NCI-H187 (cell line): Measurements from ENCODE around the gene GRIK1.

Experiments used
- DNase-seq, 2 experiments: peaks; one replicate each; lab custom pipeline; 2025; lab: John Stamatoyannopoulos, UW

Gene GRIK1

GRCh38 chr21:29529139-29529538 is 410.7 kb downstream of the GRIK1 start:
- no peak for DNase-seq

- no peak for DNase-seq
These were observed 413.3 kb downstream of the GRIK1 start for GRCh38 chr21:29526545-29526944.

GRCh38 chr21:29524055-29524454 is 415.7 kb downstream of the GRIK1 start:
- no peak for DNase-seq

- no peak for DNase-seq
These were observed 416.1 kb downstream of the GRIK1 start for GRCh38 chr21:29523646-29524045.

- DNase-seq, result no peak
These were observed 417.9 kb downstream of the GRIK1 start for GRCh38 chr21:29521872-29522271.

- no peak for DNase-seq
These were observed 419.6 kb downstream of the GRIK1 start for GRCh38 chr21:29520171-29520570.

GRCh38 chr21:29514652-29515247 is 425.0 kb downstream of the GRIK1 start:
- DNase-seq, result no peak

- DNase-seq, result no peak
These were observed 426.3 kb downstream of the GRIK1 start for GRCh38 chr21:29513535-29513934.

- no peak for DNase-seq
These were observed 428.7 kb downstream of the GRIK1 start for GRCh38 chr21:29511096-29511495.

GRCh38 chr21:29509121-29509520 is 430.7 kb downstream of the GRIK1 start:
- no peak for DNase-seq

GRCh38 chr21:29508301-29508700 is 431.5 kb downstream of the GRIK1 start:
- DNase-seq, result no peak

GRCh38 chr21:29506947-29507346 is 432.8 kb downstream of the GRIK1 start:
- DNase-seq, result no peak

- DNase-seq, result no peak
These were observed 433.6 kb downstream of the GRIK1 start for GRCh38 chr21:29506214-29506613.

GRCh38 chr21:29504751-29505321 is 435.0 kb downstream of the GRIK1 start:
- no peak for DNase-seq

- DNase-seq, result no peak
These were observed 438.3 kb downstream of the GRIK1 start for GRCh38 chr21:29501451-29501850.

- DNase-seq, result no peak
These were observed 440.0 kb downstream of the GRIK1 start for GRCh38 chr21:29499734-29500343.

GRCh38 chr21:29499229-29499628 is 440.6 kb downstream of the GRIK1 start:
- DNase-seq, result no peak

GRCh38 chr21:29496337-29496736 is 443.5 kb downstream of the GRIK1 start:
- DNase-seq, result no peak

GRCh38 chr21:29490016-29490415 is 449.8 kb downstream of the GRIK1 start:
- no peak for DNase-seq

GRCh38 chr21:29487154-29487553 is 452.6 kb downstream of the GRIK1 start:
- DNase-seq, result no peak
